B cell (primary cell): ENCODE measurements around the gene LAMTOR3.

Source experiments
- EZH2 ChIP-seq: IDR thresholded peaks from 2 replicates; pipeline ENCODE4 v1.6.1; 2012; ENCODE audit warnings: borderline replicate concordance, low read depth, mild to moderate bottlenecking, moderate library complexity, low read length; ENCODE audit not compliant: insufficient read depth, poor library complexity, severe bottlenecking
- TF ChIP-seq, protein P1 (sequence below): fragments of 200-600 bp; IDR thresholded peaks from one replicate; pipeline ENCODE4 v1.8.0; 2022; ENCODE audit warnings: antibody characterized with exemption, mild to moderate bottlenecking

DNA sequence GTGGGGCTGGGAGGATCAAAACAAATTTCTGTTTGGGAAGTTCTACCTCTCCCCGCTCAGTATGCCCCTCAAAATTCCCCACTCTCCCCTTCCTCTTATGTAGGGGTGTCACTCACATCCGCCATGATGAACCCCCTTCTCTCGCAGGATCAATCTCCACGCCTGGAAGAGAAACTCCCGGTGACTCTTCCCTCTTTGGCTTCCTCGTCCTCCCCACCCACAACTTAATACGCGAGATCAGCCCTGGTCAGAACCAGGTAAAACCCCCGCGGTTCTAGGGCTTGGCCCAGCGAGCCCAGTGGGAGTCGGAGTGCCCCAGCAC lies 427 bp downstream of the LAMTOR3 start:
- no peak for TF ChIP-seq EZH2
- TF ChIP-seq, protein P1, sequence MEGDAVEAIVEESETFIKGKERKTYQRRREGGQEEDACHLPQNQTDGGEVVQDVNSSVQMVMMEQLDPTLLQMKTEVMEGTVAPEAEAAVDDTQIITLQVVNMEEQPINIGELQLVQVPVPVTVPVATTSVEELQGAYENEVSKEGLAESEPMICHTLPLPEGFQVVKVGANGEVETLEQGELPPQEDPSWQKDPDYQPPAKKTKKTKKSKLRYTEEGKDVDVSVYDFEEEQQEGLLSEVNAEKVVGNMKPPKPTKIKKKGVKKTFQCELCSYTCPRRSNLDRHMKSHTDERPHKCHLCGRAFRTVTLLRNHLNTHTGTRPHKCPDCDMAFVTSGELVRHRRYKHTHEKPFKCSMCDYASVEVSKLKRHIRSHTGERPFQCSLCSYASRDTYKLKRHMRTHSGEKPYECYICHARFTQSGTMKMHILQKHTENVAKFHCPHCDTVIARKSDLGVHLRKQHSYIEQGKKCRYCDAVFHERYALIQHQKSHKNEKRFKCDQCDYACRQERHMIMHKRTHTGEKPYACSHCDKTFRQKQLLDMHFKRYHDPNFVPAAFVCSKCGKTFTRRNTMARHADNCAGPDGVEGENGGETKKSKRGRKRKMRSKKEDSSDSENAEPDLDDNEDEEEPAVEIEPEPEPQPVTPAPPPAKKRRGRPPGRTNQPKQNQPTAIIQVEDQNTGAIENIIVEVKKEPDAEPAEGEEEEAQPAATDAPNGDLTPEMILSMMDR: no peak
